HepG2 (cell line): ENCODE data around the gene SNCG. TPM values are rescaled to one million over a fixed set of nuclear protein-coding genes. Genes with fewer than 3 reads are reported as not detected.
A peak's percentile ranks its signal among the peaks of the same experiment; 100 is the strongest.

ENCODE experiments used
- BORCS8-MEF2B ChIP-seq: sonication (generic); formaldehyde crosslinking; IDR thresholded peaks from 2 replicates; pipeline ENCODE4 v1.8.0; 2022; ENCODE audit warnings: mild to moderate bottlenecking, missing genetic modification reagents
- CENPBD1 ChIP-seq: sonication (generic); formaldehyde crosslinking; IDR thresholded peaks from 2 replicates; pipeline ENCODE4 v1.8.0; 2022; ENCODE audit warnings: missing genetic modification reagents, low read depth, mild to moderate bottlenecking, borderline replicate concordance
- CTCF ChIP-seq: sonication (generic); formaldehyde crosslinking; IDR thresholded peaks from 2 replicates; pipeline ENCODE4 v1.5.0; 2020; ENCODE audit warnings: mild to moderate bottlenecking, missing genetic modification reagents, moderate library complexity
- DZIP1 ChIP-seq: sonication (generic); formaldehyde crosslinking; IDR thresholded peaks from 2 replicates; pipeline ENCODE4 v1.5.0; 2020; ENCODE audit warnings: mild to moderate bottlenecking, missing genetic modification reagents
- ELF3 ChIP-seq: IDR thresholded peaks from 2 replicates; pipeline ENCODE4 v1.6.1; 2016; ENCODE audit warnings: missing genetic modification reagents, missing compliant biosample characterization
- FOXJ3 ChIP-seq: sonication (generic); formaldehyde crosslinking; IDR thresholded peaks from 2 replicates; pipeline ENCODE4 v1.4.0; 2020; ENCODE audit warnings: missing genetic modification reagents, mild to moderate bottlenecking, borderline replicate concordance
- MEF2D ChIP-seq: sonication (generic); formaldehyde crosslinking; IDR thresholded peaks from 2 replicates; pipeline ENCODE4 v1.5.1; 2020; ENCODE audit warnings: mild to moderate bottlenecking, missing genetic modification reagents
- MNT ChIP-seq: fragments of 450-650 bp; IDR thresholded peaks from 2 replicates; pipeline ENCODE4 v1.6.1; 2016
- POLR2AphosphoS5 ChIP-seq: IDR thresholded peaks from 2 replicates; pipeline ENCODE4 v1.6.1; 2012; ENCODE audit warnings: low read depth, low read length
- RAD21 ChIP-seq: fragments of 450-650 bp; formaldehyde crosslinking; IDR thresholded peaks from 2 replicates; pipeline ENCODE4 v1.5.0; 2020; ENCODE audit warnings: mild to moderate bottlenecking
- SIX1 ChIP-seq: sonication (generic); formaldehyde crosslinking; IDR thresholded peaks from 2 replicates; pipeline ENCODE4 v1.4.0; 2020; ENCODE audit warnings: missing genetic modification reagents, borderline replicate concordance
- SRSF1 ChIP-seq: fragments of 200-400 bp; formaldehyde crosslinking; optimal IDR thresholded peaks from 2 replicates; pipeline ENCODE3; 2017; ENCODE audit warnings: mild to moderate bottlenecking, low read depth, low read length, moderate library complexity
- TARDBP ChIP-seq: sonication (generic); formaldehyde crosslinking; IDR thresholded peaks from 2 replicates; pipeline ENCODE4 v1.8.0; 2022; ENCODE audit warnings: mild to moderate bottlenecking, missing genetic modification reagents
- XRCC5 ChIP-seq: fragments of 200-400 bp; formaldehyde crosslinking; optimal IDR thresholded peaks from 2 replicates; pipeline ENCODE3; 2017; ENCODE audit warnings: mild to moderate bottlenecking, low read length
- ZNF101 ChIP-seq: sonication (generic); formaldehyde crosslinking; IDR thresholded peaks from 2 replicates; pipeline ENCODE4 v1.4.0; 2020; ENCODE audit warnings: mild to moderate bottlenecking, low read depth, missing genetic modification reagents, borderline replicate concordance
- ZNF207 ChIP-seq: fragments of 450-650 bp; IDR thresholded peaks from 2 replicates; pipeline ENCODE4 v1.6.1; 2016; ENCODE audit warnings: antibody characterized with exemption, borderline replicate concordance
- ZNF275 ChIP-seq: sonication (generic); formaldehyde crosslinking; IDR thresholded peaks from 2 replicates; pipeline ENCODE4 v1.8.0; 2022; ENCODE audit warnings: missing genetic modification reagents, mild to moderate bottlenecking, inconsistent platforms, borderline replicate concordance
- ZNF446 ChIP-seq: sonication (generic); formaldehyde crosslinking; IDR thresholded peaks from 2 replicates; pipeline ENCODE4 v1.5.0; 2020; ENCODE audit warnings: mild to moderate bottlenecking, missing genetic modification reagents
- ZNF629 ChIP-seq: sonication (generic); formaldehyde crosslinking; conservative IDR thresholded peaks from 2 replicates; pipeline ENCODE4 v1.5.0; 2020; ENCODE audit warnings: missing genetic modification reagents
- ZNF768 ChIP-seq: sonication (generic); formaldehyde crosslinking; IDR thresholded peaks from 2 replicates; pipeline ENCODE4 v1.4.0; 2020; ENCODE audit warnings: missing genetic modification reagents
- ZNF788 ChIP-seq: sonication (generic); formaldehyde crosslinking; IDR thresholded peaks from 2 replicates; pipeline ENCODE4 v1.5.0; 2020; ENCODE audit warnings: mild to moderate bottlenecking, missing genetic modification reagents, borderline replicate concordance
- ZSCAN25 ChIP-seq: sonication (generic); formaldehyde crosslinking; IDR thresholded peaks from 2 replicates; pipeline ENCODE4 v1.8.0; 2022; ENCODE audit warnings: mild to moderate bottlenecking, missing genetic modification reagents
- polyA plus RNA-seq, 8 experiments: library from polyadenylated mRNA; depleted of rRNA in 3 of 8; stranded (reverse) in 7 of 8; unstranded in 1 of 8; fragments of >200 nt; fragmentation: Illumina TruSeq in 4 of 8; extraction: Trizol in 4 of 8; gene quantifications; 2 replicates each; pipeline versions ENCODE4 v1.2.1 to v1.2.3, GENCODE V29; 2011 to 2016; ENCODE audit warnings: low read depth in 4 of 8, missing spikeins in 1 of 8, mixed read lengths in 1 of 8; ENCODE audit not compliant: insufficient read depth in 1 of 8
- total RNA-seq, 5 experiments: library from RNA; depleted of rRNA; stranded (reverse); fragments of >200 nt; fragmentation: Illumina TruSeq; extraction: Trizol; gene quantifications; 2 replicates each; pipeline ENCODE4 v1.2.3, GENCODE V29; 2016; ENCODE audit warnings: low read depth in 1 of 5

The SNCG gene
- total and polyA plus RNA-seq, 2 of the 13 experiments (the other 11 are each of a cell fraction or from before 2014, with no cell fraction given): 0.22 to 0.91 TPM

- TF ChIP-seq RAD21 (CRISPR knock-in tag) (peak; percentile 80), MEF2D (no peak), ZNF207 (no peak), SRSF1 (peak; percentile 86), ZSCAN25 (0 out of 2 replicates have a peak, but pooled peaks have one; percentile 26), BORCS8-MEF2B (peak; percentile 8; the same call in 1 of the 2 replicates), FOXJ3 (no peak), ELF3 (CRISPR knock-in tag) (no peak), ZNF101 (CRISPR knock-in tag) (no peak), ZNF788 (CRISPR knock-in tag) (peak; percentile 24; the same call in 1 of the 2 replicates), ZNF768 (peak; percentile 9; the same call in 1 of the 2 replicates), POLR2AphosphoS5 (no peak), SIX1 (no peak), DZIP1 (CRISPR knock-in tag) (no peak), ZNF629 (CRISPR knock-in tag) (peak; percentile 64; the same call in 1 of the 2 replicates), ZNF446 (CRISPR knock-in tag) (no peak), ZNF275 (CRISPR knock-in tag) (no peak), CENPBD1 (CRISPR knock-in tag) (no peak), CTCF (peak; percentile 97), MNT (peak; percentile 51), XRCC5 (peak; percentile 34), TARDBP (CRISPR knock-in tag) (peak; percentile 59; the same call in 1 of the 2 replicates)
Observed at GRCh38 chr10:86960003-86960862, 1.8 kb downstream of the SNCG start (continued).
